SK-N-SH (cell line): ENCODE results near the gene BAG2. TPM values are rescaled to one million over a fixed set of nuclear protein-coding genes. Genes with fewer than 3 reads are reported as not detected.

Source experiments
- CTCF ChIA-PET: fragments of 300-600, 350-600 bp; formaldehyde crosslinking; extraction: SDS; loops from one replicate; lab custom pipeline; 2021; lab: Yijun Ruan, JAX
- POLR2A ChIA-PET: fragments of 350-600 bp; sonication (Branson Sonifier 250); formaldehyde crosslinking; extraction: SDS; loops from one replicate; lab custom pipeline; 2020; ENCODE audit warnings: antibody characterized with exemption, inconsistent platforms; lab: Yijun Ruan, JAX
- DNase-seq: peaks from one replicate; pipeline ENCODE4 v3.0.0; 2012
- H2AFZ ChIP-seq: fragments of 200-600 bp; sonication (generic); 2 replicates; pipeline ENCODE4 v1.8.1; 2016; ENCODE audit warnings: antibody characterized with exemption, mild to moderate bottlenecking, low read depth
- H3F3A ChIP-seq: fragments of 200-600 bp; sonication (generic); replicated peaks from 2 replicates; pipeline ENCODE3; 2016; ENCODE audit warnings: antibody characterized with exemption, mild to moderate bottlenecking; ENCODE audit not compliant: insufficient read depth
- H3K27ac ChIP-seq, 2 experiments: fragments of 200-500 bp in 1 of 2; fragments of 200-600 bp in 1 of 2; sonication (Bioruptor generic) in 1 of 2; sonication (generic), shearing (Covaris generic) in 1 of 2; 2 replicates each; pipeline versions ENCODE4 v1.5.1 to v1.6.1; 2014 to 2016; ENCODE audit warnings: low read depth in 2 of 2, inconsistent platforms in 1 of 2, low read length in 1 of 2, mild to moderate bottlenecking in 1 of 2, mixed read lengths in 1 of 2
- H3K27me3 ChIP-seq: fragments of 200-600 bp; sonication (generic), shearing (Covaris generic); 2 replicates; pipeline ENCODE4 v1.6.1; 2016; ENCODE audit warnings: mixed run types; ENCODE audit not compliant: insufficient read depth
- H3K36me3 ChIP-seq, 2 experiments: fragments of 200-500 bp in 1 of 2; fragments of 200-600 bp in 1 of 2; sonication (Bioruptor generic) in 1 of 2; sonication (generic) in 1 of 2; replicated peaks in 1 of 2; 2 replicates each; pipeline versions ENCODE3 to v1.5.1; 2014 to 2016; ENCODE audit warnings: low read length in 1 of 2, mild to moderate bottlenecking in 1 of 2; ENCODE audit not compliant: insufficient read depth in 2 of 2, control insufficient read depth in 1 of 2
- H3K4me1 ChIP-seq, 2 experiments: fragments of 200-500 bp in 1 of 2; fragments of 200-600 bp in 1 of 2; sonication (Bioruptor generic) in 1 of 2; sonication (generic), shearing (Covaris generic) in 1 of 2; 2 replicates each; pipeline versions ENCODE4 v1.5.1 to v1.6.1; 2014 to 2016; ENCODE audit warnings: low read depth in 1 of 2, low read length in 1 of 2, mixed run types in 1 of 2; ENCODE audit not compliant: insufficient read depth in 2 of 2, control insufficient read depth in 1 of 2
- H3K4me2 ChIP-seq: fragments of 200-600 bp; sonication (generic), shearing (Covaris generic); 2 replicates; pipeline ENCODE4 v1.6.1; 2017; ENCODE audit warnings: mixed run types
- H3K4me3 ChIP-seq, 2 experiments: fragments of 200-500 bp in 1 of 2; fragments of 200-600 bp in 1 of 2; sonication (Bioruptor generic) in 1 of 2; sonication (generic), shearing (Covaris generic) in 1 of 2; 2 replicates each; pipeline versions ENCODE4 v1.5.1 to v1.8.1; 2014 to 2016; ENCODE audit warnings: low read depth in 2 of 2, inconsistent platforms in 1 of 2, low read length in 1 of 2, mild to moderate bottlenecking in 1 of 2, mixed read lengths in 1 of 2, moderate library complexity in 1 of 2
- H3K79me2 ChIP-seq: fragments of 200-600 bp; sonication (generic); 2 replicates; pipeline ENCODE4 v1.8.1; 2017; ENCODE audit warnings: mild to moderate bottlenecking; ENCODE audit not compliant: insufficient read depth
- H3K9ac ChIP-seq: fragments of 200-600 bp; sonication (generic); 2 replicates; pipeline ENCODE4 v1.6.1; 2017; ENCODE audit warnings: mixed run types
- H3K9me2 ChIP-seq: fragments of 200-600 bp; sonication (generic); 2 replicates; pipeline ENCODE4 v1.6.1; 2017; ENCODE audit warnings: mixed run types
- H3K9me3 ChIP-seq: fragments of 200-600 bp; sonication (generic); 2 replicates; pipeline ENCODE4 v1.6.1; 2017; ENCODE audit warnings: mixed run types, mild to moderate bottlenecking, moderate library complexity
- H4K20me1 ChIP-seq: fragments of 200-600 bp; sonication (generic); 2 replicates; pipeline ENCODE4 v1.6.1; 2017; ENCODE audit warnings: mild to moderate bottlenecking, mixed run types; ENCODE audit not compliant: insufficient read depth
- CHD2 ChIP-seq: fragments of 150-350 bp; IDR thresholded peaks from 2 replicates; pipeline ENCODE4 v1.6.1; 2018; ENCODE audit warnings: low read length; ENCODE audit not compliant: partially characterized antibody
- ELF1 ChIP-seq: IDR thresholded peaks from 2 replicates; pipeline ENCODE4 v1.4.0; 2012
- EP300 ChIP-seq, 2 experiments: IDR thresholded peaks; 2 replicates each; pipeline versions ENCODE4 v1.4.0 to v1.6.1; 2012; ENCODE audit warnings: borderline replicate concordance in 1 of 2, low read depth in 1 of 2, low read length in 1 of 2
- EZH2phosphoT487 ChIP-seq: fragments of 200-600 bp; sonication (generic); IDR thresholded peaks from 2 replicates; pipeline ENCODE4 v1.6.1; 2017; ENCODE audit warnings: low read depth, mixed run types, mild to moderate bottlenecking, antibody characterized with exemption, moderate library complexity, borderline replicate concordance
- FOSL2 ChIP-seq: IDR thresholded peaks from 2 replicates; pipeline ENCODE4 v1.4.0; 2012; ENCODE audit warnings: low read depth, mild to moderate bottlenecking, moderate library complexity, borderline replicate concordance
- FOXM1 ChIP-seq: IDR thresholded peaks from 2 replicates; pipeline ENCODE4 v1.4.0; 2012; ENCODE audit warnings: low read depth, mild to moderate bottlenecking
- GATA2 ChIP-seq: sonication (generic); formaldehyde crosslinking; IDR thresholded peaks from 2 replicates; pipeline ENCODE4 v1.5.0; 2020; ENCODE audit warnings: mild to moderate bottlenecking, missing genetic modification reagents
- IRF3 ChIP-seq: fragments of 150-350 bp; IDR thresholded peaks from 2 replicates; pipeline ENCODE4 v1.6.1; 2016; ENCODE audit warnings: mild to moderate bottlenecking, low read depth, low read length
- JUND ChIP-seq: IDR thresholded peaks from 2 replicates; pipeline ENCODE4 v1.4.0; 2012
- MXI1 ChIP-seq: IDR thresholded peaks from 2 replicates; pipeline ENCODE4 v1.6.1; 2012; ENCODE audit warnings: mild to moderate bottlenecking, low read depth, low read length, improper control_type of control experiment
- NRF1 ChIP-seq: IDR thresholded peaks from 2 replicates; pipeline ENCODE4 v1.6.1; 2012; ENCODE audit warnings: low read depth, mild to moderate bottlenecking, low read length
- RCOR1 ChIP-seq: fragments of 150-350 bp; IDR thresholded peaks from 2 replicates; pipeline ENCODE4 v1.6.1; 2017; ENCODE audit warnings: antibody characterized with exemption, low read length
- RFX5 ChIP-seq: IDR thresholded peaks from 2 replicates; pipeline ENCODE4 v1.6.1; 2012; ENCODE audit warnings: mild to moderate bottlenecking, improper control_type of control experiment, low read length
- RXRA ChIP-seq: IDR thresholded peaks from 2 replicates; pipeline ENCODE4 v1.4.0; 2012; ENCODE audit warnings: low read depth, mild to moderate bottlenecking, borderline replicate concordance
- SMC3 ChIP-seq: IDR thresholded peaks from 2 replicates; pipeline ENCODE4 v1.6.1; 2012; ENCODE audit warnings: low read depth, low read length, improper control_type of control experiment
- TCF12 ChIP-seq: IDR thresholded peaks from 2 replicates; pipeline ENCODE4 v1.4.0; 2012
- YY1 ChIP-seq: IDR thresholded peaks from 2 replicates; pipeline ENCODE4 v1.4.0; 2012; ENCODE audit warnings: low read depth, mild to moderate bottlenecking
- WGBS: methylation state at CpG from one replicate; pipeline ENCODE4 v1.1.6; 2017; ENCODE audit warnings: low lambda C conversion rate; 5-methylcytosine and 5-hydroxymethylcytosine counted together
- polyA plus RNA-seq, 3 experiments: library from polyadenylated mRNA; depleted of rRNA; stranded (reverse); fragments of >200 nt; gene quantifications; 2 replicates each; pipeline ENCODE4 v1.2.3, GENCODE V29; 2012
- TF ChIP-seq, protein P1 (sequence below): fragments of 200-600 bp; sonication (generic); IDR thresholded peaks from 2 replicates; pipeline ENCODE4 v1.6.1; 2017; ENCODE audit warnings: antibody characterized with exemption, mild to moderate bottlenecking, moderate library complexity

BAG2 gene
- polyA plus RNA-seq, 1 of the 3 experiments (the other 2 are of a cell fraction) = 5.3 TPM

DNA sequence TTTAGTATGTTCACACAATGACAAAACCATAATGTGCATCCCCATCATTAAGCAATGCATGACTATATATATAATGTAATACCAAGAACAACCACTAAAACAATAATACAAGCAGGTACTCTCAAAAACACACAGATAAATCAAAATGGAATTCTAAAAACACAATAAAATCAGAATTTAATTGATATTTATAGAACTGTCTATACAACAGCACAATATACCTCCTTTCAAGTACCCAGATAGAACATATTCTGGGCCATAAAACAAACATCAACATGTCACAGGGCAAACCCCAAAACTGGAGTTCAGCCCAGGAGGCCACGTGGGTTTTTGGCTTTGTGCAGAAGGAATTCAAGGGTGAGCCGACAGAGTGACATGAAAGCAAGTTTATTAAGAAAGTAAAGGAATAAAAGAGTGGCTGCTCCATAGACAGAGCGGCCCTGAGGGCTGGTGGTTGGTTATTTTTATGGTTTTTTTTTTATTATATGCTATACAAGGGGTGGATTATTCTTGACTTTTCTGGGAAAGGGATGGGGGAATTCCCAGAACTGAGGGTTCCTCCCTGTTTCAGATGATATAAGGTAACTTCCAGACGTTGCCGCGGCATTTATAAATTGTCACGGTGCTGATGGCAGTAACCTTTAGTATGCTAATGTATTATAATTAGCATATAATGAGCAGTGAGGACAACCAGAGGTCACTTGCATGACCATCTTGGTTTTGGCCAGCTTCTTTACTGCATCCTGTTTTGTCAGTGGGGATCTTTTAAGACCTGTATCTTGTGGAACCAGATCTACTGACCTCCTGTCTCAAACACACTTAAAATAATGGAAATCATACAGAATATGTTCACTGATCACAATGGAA is 44.3 kb downstream of the BAG2 start:
- no peak overlapping the region for H3K4me2 ChIP-seq

DNA sequence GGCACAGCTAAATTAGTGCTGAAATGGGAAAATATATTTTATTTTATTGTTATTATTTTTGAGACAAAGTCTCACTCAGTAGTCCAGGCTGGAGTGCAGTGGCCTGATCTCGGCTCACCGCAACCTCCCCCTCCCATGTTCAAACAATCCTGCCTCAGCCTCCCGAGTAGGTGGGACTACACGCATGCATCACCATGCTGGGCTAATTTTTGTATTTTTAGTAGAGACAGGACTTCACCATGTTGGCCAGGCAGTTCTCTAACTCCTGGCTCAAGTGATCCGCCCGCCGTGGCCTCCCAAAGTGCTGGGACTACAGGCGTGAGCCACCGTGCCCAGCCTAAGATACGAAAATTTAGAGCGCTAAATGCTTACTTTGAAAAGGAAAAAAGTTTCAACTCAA is 45.1 kb downstream of the BAG2 start:
- no peaks in the 10 kb centered on the region for H4K20me1 ChIP-seq
- no peak overlapping the region for H3K4me2 ChIP-seq
- H3F3A ChIP-seq = peaks cover 13% of the 10 kb centered on the region
- peaks cover 0 to 31% of the 10 kb centered on the region in 2 experiments for H3K36me3 ChIP-seq
- no peak overlapping the region for H3K9ac ChIP-seq
- 0 out of 2 replicates have a peak, but pooled peaks cover 7% of the 10 kb centered on the region for H3K9me3 ChIP-seq
- H2AFZ ChIP-seq = no peak overlapping the region
- no peak for TF ChIP-seq RXRA
- no peaks in the 10 kb centered on the region for H3K9me2 ChIP-seq
- H3K79me2 ChIP-seq = peaks cover 96% of the 10 kb centered on the region
- no peak for DNase-seq
- no peak overlapping the region for H3K27ac ChIP-seq
- H3K4me3 ChIP-seq = no peak overlapping the region
- peaks cover 0 to 3% of the 10 kb centered on the region in 2 experiments; a peak in 1 of 4 replicates for H3K4me1 ChIP-seq
- CTCF ChIA-PET = interaction anchor here (1.5 kb wide), 1 partner anchor 9 kb away, joined by 3 read pairs; no protein-coding TSS in a partner anchor
- POLR2A ChIA-PET = no interaction called here
- H3K27me3 ChIP-seq = no peaks in the 10 kb centered on the region
- WGBS = 98% methylated on average over 11 of the region's 11 CpGs

More for the DNA sequence above, 44.3 kb downstream of the BAG2 start:
- Histone ChIP-seq H3K4me3 (no peak overlapping the region), H3K4me1 (peaks cover 0 to 3% of the 10 kb centered on the region in 2 experiments; a peak in 1 of 4 replicates), H3K9me3 (0 out of 2 replicates have a peak, but pooled peaks cover 7% of the 10 kb centered on the region), H3K27ac (no peak overlapping the region), H3K36me3 (peaks cover 0 to 31% of the 10 kb centered on the region in 2 experiments), H3K9me2 (no peaks in the 10 kb centered on the region), H3K79me2 (peaks cover 100% of the 10 kb centered on the region), H3K27me3 (no peaks in the 10 kb centered on the region), H4K20me1 (no peaks in the 10 kb centered on the region), H2AFZ (no peak overlapping the region), H3K9ac (no peak overlapping the region), H3F3A (peaks cover 13% of the 10 kb centered on the region)
- POLR2A ChIA-PET = no interaction called here
- TF ChIP-seq, protein P1, sequence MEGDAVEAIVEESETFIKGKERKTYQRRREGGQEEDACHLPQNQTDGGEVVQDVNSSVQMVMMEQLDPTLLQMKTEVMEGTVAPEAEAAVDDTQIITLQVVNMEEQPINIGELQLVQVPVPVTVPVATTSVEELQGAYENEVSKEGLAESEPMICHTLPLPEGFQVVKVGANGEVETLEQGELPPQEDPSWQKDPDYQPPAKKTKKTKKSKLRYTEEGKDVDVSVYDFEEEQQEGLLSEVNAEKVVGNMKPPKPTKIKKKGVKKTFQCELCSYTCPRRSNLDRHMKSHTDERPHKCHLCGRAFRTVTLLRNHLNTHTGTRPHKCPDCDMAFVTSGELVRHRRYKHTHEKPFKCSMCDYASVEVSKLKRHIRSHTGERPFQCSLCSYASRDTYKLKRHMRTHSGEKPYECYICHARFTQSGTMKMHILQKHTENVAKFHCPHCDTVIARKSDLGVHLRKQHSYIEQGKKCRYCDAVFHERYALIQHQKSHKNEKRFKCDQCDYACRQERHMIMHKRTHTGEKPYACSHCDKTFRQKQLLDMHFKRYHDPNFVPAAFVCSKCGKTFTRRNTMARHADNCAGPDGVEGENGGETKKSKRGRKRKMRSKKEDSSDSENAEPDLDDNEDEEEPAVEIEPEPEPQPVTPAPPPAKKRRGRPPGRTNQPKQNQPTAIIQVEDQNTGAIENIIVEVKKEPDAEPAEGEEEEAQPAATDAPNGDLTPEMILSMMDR = peak; percentile 30; the same call in 1 of the 2 replicates
- no peak for TF ChIP-seq FOXM1
- CTCF ChIA-PET = interaction anchor here (1.5 kb wide), 2 partner anchors 9 to 26 kb away, joined by 3 read pairs; no protein-coding TSS in a partner anchor
- no peak for DNase-seq
- WGBS = 91% methylated on average over 7 of the region's 7 CpGs

GRCh38 chr6:57220083-57220703 is 48.1 kb downstream of the BAG2 start:
- H4K20me1 ChIP-seq = no peaks in the 10 kb centered on the region
- peaks cover 66% of the 10 kb centered on the region for H3K79me2 ChIP-seq
- peaks cover 0 to 7% of the 10 kb centered on the region in 2 experiments; a peak in 2 of 4 replicates for H3K4me1 ChIP-seq
- no peaks in the 10 kb centered on the region for H3K9me2 ChIP-seq
- no peaks in the 10 kb centered on the region for H3K27me3 ChIP-seq
- H3K4me2 ChIP-seq = no peak overlapping the region
- no peak for DNase-seq
- POLR2A ChIA-PET = no interaction called here
- peaks cover 18% of the 10 kb centered on the region for H3F3A ChIP-seq
- CTCF ChIA-PET = interaction anchor here (1.1 to 1.7 kb wide), 2 partner anchors 316 to 317 kb away, joined by 4 read pairs; no protein-coding TSS in a partner anchor
- no peak for TF ChIP-seq GATA2
- TF ChIP-seq RCOR1 = no peak
- TF ChIP-seq FOSL2 = no peak
- TF ChIP-seq EP300 (IDR thresholded peaks at IDR 0.05; ENCODE audit: borderline replicate concordance in 1 of 2, low read depth in 1 of 2, low read length in 1 of 2) = no peak
- no peak for TF ChIP-seq YY1
- TF ChIP-seq TCF12 = no peak
- no peak for TF ChIP-seq EZH2phosphoT487
- no peak for TF ChIP-seq IRF3
- TF ChIP-seq JUND = no peak; the same call in 1 of the 2 replicates
- TF ChIP-seq CHD2 = no peak
- no peak for TF ChIP-seq ELF1
- no peak for TF ChIP-seq SMC3
- TF ChIP-seq MXI1 = no peak
- TF ChIP-seq NRF1 = no peak
- TF ChIP-seq RFX5 = no peak
- TF ChIP-seq, all 33 proteins: peak for 0
- Histone ChIP-seq H2AFZ (no peak overlapping the region), H3K36me3 (peaks cover 0 to 28% of the 10 kb centered on the region in 2 experiments), H3K9ac (no peak overlapping the region), H3K27ac (no peak overlapping the region), H3K4me3 (peak overlapping the region in 1 of 2 experiments; percentile 99; a peak in 1 of 4 replicates), H3K9me3 (0 out of 2 replicates have a peak, but pooled peaks cover 7% of the 10 kb centered on the region)
- 95% methylated on average over 2 of the region's 2 CpGs for WGBS
